Caco-2 (cell line): ENCODE measurements around the gene PMPCA. TPM values are rescaled to one million over a fixed set of nuclear protein-coding genes. Genes with fewer than 3 reads are reported as not detected.

ENCODE experiments used
- BruUV-seq: library from RNA; stranded (reverse); fragments of 400-500 nt; replicated peaks from 2 replicates; lab custom pipeline; 2021; lab: Mats Ljungman, UMichigan
- CTCF ChIA-PET: fragments of 300-600 bp; sonication (Branson Sonifier 250); formaldehyde crosslinking; loops from one replicate; lab custom pipeline; 2022; ENCODE audit warnings: antibody characterized with exemption; lab: Charles Lee
- POLR2A ChIA-PET: fragments of 300-600 bp; sonication (Branson Sonifier 250); formaldehyde crosslinking; loops from one replicate; lab custom pipeline; 2022; ENCODE audit warnings: antibody characterized with exemption; lab: Charles Lee
- DNase-seq, 2 experiments: peaks; one replicate each; pipeline versions ENCODE4 v3.0.0 to v3.0.0-alpha.2; 2020 to 2022
- H3K27me3 ChIP-seq: replicated peaks from 2 replicates; pipeline ENCODE4 v1.6.0; 2011; ENCODE audit warnings: low read length; ENCODE audit not compliant: control insufficient read depth, insufficient read depth
- H3K36me3 ChIP-seq: 2 replicates; pipeline ENCODE4 v1.5.1; 2011; ENCODE audit warnings: low read length; ENCODE audit not compliant: control insufficient read depth, insufficient read depth
- H3K4me1 ChIP-seq: fragments of 250-450 bp; sonication (Bioruptor Pico); 2 replicates; pipeline ENCODE4 v1.5.1; 2020; ENCODE audit warnings: mild to moderate bottlenecking
- H3K4me3 ChIP-seq: 2 replicates; pipeline ENCODE4 v1.5.1; 2011; ENCODE audit warnings: low read depth, mild to moderate bottlenecking, control low read depth, low read length
- H3K9me3 ChIP-seq: fragments of 250-450 bp; sonication (Bioruptor Pico); 2 replicates; pipeline ENCODE4 v1.5.1; 2020; ENCODE audit warnings: mild to moderate bottlenecking, moderate library complexity
- H3K27ac Mint-ChIP-seq: one replicate; pipeline ENCODE4 v1.8.0; 2022; ENCODE audit warnings: mixed read lengths; ENCODE audit not compliant: unreplicated experiment
- H3K27me3 Mint-ChIP-seq: one replicate; pipeline ENCODE4 v1.8.0; 2022; ENCODE audit warnings: mixed read lengths; ENCODE audit not compliant: insufficient read depth, unreplicated experiment
- H3K36me3 Mint-ChIP-seq: one replicate; pipeline ENCODE4 v1.8.0; 2022; ENCODE audit warnings: mild to moderate bottlenecking, mixed read lengths; ENCODE audit not compliant: insufficient read depth, unreplicated experiment
- H3K4me1 Mint-ChIP-seq: one replicate; pipeline ENCODE4 v1.8.0; 2022; ENCODE audit warnings: low read depth, mixed read lengths; ENCODE audit not compliant: unreplicated experiment
- H3K4me3 Mint-ChIP-seq: one replicate; pipeline ENCODE4 v1.8.0; 2022; ENCODE audit warnings: mild to moderate bottlenecking, moderate library complexity, mixed read lengths; ENCODE audit not compliant: unreplicated experiment
- H3K9me3 Mint-ChIP-seq: one replicate; pipeline ENCODE4 v1.8.0; 2022; ENCODE audit warnings: mixed read lengths; ENCODE audit not compliant: unreplicated experiment
- intact Hi-C: fragments of 100-400 bp; cut with micrococcal nuclease; formaldehyde crosslinking; loops from one replicate; pipeline ENCODE4 v1.10.0; 2022; ENCODE audit not compliant: unreplicated experiment
- total RNA-seq: library from RNA; stranded (reverse); gene quantifications from 2 replicates; pipeline ENCODE4 v1.2.3, GENCODE V29; 2022
- TF ChIP-seq, protein P1 (sequence below), 2 experiments: fragments of 200-600 bp in 1 of 2; IDR thresholded peaks; 1 replicate in 1 of 2; 2 replicates in 1 of 2; pipeline versions ENCODE4 v1.5.1 to v1.8.0; 2011 to 2022; ENCODE audit warnings: antibody characterized with exemption in 1 of 2, control low read depth in 1 of 2, inconsistent platforms in 1 of 2, low read depth in 1 of 2, low read length in 1 of 2, mild to moderate bottlenecking in 1 of 2, moderate library complexity in 1 of 2; ENCODE audit not compliant: insufficient read depth in 1 of 2, severe bottlenecking in 1 of 2, unreplicated experiment in 1 of 2

The PMPCA gene
- total RNA-seq, 1 experiment from 2014 or later = 91.5 TPM

DNA sequence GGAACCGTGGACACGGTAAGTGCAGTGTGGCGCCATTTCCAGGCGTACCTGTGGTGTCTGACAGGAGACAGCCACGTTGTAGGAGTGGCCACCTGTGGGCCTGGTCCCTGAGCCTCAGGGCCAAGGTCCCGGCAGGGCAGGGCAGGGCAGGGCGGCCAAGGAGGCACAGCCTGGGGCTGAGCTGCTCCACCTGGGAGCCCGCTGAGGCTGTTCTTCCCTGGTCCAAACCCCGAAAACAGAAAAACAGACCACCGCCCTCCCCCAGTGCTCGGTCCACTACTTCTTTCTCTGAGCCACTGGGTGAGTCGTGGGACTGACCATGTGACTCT is 8.6 kb downstream of the PMPCA start:
- Histone ChIP-seq H3K36me3 (peaks cover 4% of the 10 kb centered on the region), H3K27me3 (no peaks in the 10 kb centered on the region), H3K4me1 (no peaks in the 10 kb centered on the region), H3K9me3 (no peaks in the 10 kb centered on the region), H3K4me3 (no peak overlapping the region)
- BruUV-seq = no TSS peak
- H3K36me3 Mint-ChIP-seq = peaks cover 92% of the 10 kb centered on the region
- POLR2A ChIA-PET = interaction anchor here (0.6 kb wide), 1 partner anchor 429 kb away, joined by 3 read pairs; no protein-coding TSS in a partner anchor
- H3K4me1 Mint-ChIP-seq = no peaks in the 10 kb centered on the region
- no peak for DNase-seq
- TF ChIP-seq, protein P1, sequence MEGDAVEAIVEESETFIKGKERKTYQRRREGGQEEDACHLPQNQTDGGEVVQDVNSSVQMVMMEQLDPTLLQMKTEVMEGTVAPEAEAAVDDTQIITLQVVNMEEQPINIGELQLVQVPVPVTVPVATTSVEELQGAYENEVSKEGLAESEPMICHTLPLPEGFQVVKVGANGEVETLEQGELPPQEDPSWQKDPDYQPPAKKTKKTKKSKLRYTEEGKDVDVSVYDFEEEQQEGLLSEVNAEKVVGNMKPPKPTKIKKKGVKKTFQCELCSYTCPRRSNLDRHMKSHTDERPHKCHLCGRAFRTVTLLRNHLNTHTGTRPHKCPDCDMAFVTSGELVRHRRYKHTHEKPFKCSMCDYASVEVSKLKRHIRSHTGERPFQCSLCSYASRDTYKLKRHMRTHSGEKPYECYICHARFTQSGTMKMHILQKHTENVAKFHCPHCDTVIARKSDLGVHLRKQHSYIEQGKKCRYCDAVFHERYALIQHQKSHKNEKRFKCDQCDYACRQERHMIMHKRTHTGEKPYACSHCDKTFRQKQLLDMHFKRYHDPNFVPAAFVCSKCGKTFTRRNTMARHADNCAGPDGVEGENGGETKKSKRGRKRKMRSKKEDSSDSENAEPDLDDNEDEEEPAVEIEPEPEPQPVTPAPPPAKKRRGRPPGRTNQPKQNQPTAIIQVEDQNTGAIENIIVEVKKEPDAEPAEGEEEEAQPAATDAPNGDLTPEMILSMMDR (IDR thresholded peaks at IDR 0.05; ENCODE audit: insufficient read depth in 1 of 2, low read depth in 1 of 2, low read length in 1 of 2, severe bottlenecking in 1 of 2, unreplicated experiment in 1 of 2) = no peak
- H3K27ac Mint-ChIP-seq = no peak overlapping the region
- H3K9me3 Mint-ChIP-seq = no peaks in the 10 kb centered on the region
- intact Hi-C loops = no loop called here
- no peaks in the 10 kb centered on the region for H3K27me3 Mint-ChIP-seq
- H3K4me3 Mint-ChIP-seq = no peak overlapping the region
- CTCF ChIA-PET = interaction anchor here (0.6 kb wide), 1 partner anchor 35 kb away, joined by 7 read pairs; no protein-coding TSS in a partner anchor

DNA sequence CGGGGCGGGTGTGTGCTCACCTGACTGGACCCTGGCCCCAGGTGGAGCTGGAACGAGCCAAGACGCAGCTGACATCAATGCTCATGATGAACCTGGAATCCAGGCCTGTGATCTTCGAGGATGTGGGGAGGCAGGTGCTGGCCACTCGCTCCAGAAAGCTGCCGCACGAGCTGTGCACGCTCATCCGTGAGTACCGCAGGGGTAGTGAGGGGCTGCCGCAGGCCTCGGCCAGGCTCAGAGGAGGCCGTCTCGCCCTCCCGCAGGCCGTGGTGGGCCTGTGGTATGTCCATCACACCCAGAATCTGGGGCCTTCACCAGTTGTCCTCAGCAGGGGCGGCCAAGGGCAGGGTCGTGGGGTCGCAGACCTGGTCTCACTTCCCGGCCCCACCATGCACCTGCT is 11.3 kb downstream of the PMPCA start:
- Mint-ChIP-seq H3K36me3 (peaks cover 91% of the 10 kb centered on the region), H3K4me1 (no peaks in the 10 kb centered on the region), H3K4me3 (no peak overlapping the region), H3K27me3 (no peaks in the 10 kb centered on the region), H3K9me3 (no peaks in the 10 kb centered on the region), H3K27ac (no peak overlapping the region)
- TF ChIP-seq, protein P1 (IDR thresholded peaks at IDR 0.05; ENCODE audit: insufficient read depth in 1 of 2, low read depth in 1 of 2, low read length in 1 of 2, severe bottlenecking in 1 of 2, unreplicated experiment in 1 of 2) = no peak
- POLR2A ChIA-PET = no interaction called here
- CTCF ChIA-PET = no interaction called here
- H3K4me3 ChIP-seq = no peak overlapping the region
- intact Hi-C loops = no loop called here
- H3K4me1 ChIP-seq = no peaks in the 10 kb centered on the region
- H3K9me3 ChIP-seq = no peaks in the 10 kb centered on the region
- H3K27me3 ChIP-seq = no peaks in the 10 kb centered on the region
- H3K36me3 ChIP-seq = peaks cover 3% of the 10 kb centered on the region; the same call in 1 of the 2 replicates
- BruUV-seq = no TSS peak
- DNase-seq = no peak

DNA sequence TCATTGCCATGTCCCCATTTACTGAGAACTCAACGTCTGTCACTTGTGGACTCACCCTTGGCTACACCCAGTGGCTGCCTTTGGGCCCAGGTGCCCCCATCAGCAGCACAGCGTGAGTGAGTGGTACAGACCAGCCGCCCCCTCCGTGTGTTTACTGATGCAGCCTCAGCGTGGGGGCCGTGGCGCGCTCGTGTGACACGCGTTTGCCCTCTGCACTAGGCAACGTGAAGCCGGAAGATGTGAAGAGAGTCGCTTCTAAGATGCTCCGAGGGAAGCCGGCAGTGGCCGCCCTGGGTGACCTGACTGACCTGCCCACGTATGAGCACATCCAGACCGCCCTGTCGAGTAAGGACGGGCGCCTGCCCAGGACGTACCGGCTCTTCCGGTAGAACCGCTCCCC is 12.4 kb downstream of the PMPCA start:
- H3K9me3 Mint-ChIP-seq = no peaks in the 10 kb centered on the region
- BruUV-seq = no TSS peak
- no peak overlapping the region for H3K4me3 ChIP-seq
- H3K4me1 Mint-ChIP-seq = no peaks in the 10 kb centered on the region
- H3K9me3 ChIP-seq = no peaks in the 10 kb centered on the region
- CTCF ChIA-PET = interaction anchor here (0.6 kb wide), 1 partner anchor 22 kb away, joined by 3 read pairs; no protein-coding TSS in a partner anchor
- no peaks in the 10 kb centered on the region for H3K27me3 ChIP-seq
- peaks cover 3% of the 10 kb centered on the region; the same call in 1 of the 2 replicates for H3K36me3 ChIP-seq
- no peak for DNase-seq
- POLR2A ChIA-PET = no interaction called here
- intact Hi-C loops = no loop called here
- no peak overlapping the region for H3K27ac Mint-ChIP-seq
- TF ChIP-seq, protein P1 (IDR thresholded peaks at IDR 0.05; ENCODE audit: insufficient read depth in 1 of 2, low read depth in 1 of 2, low read length in 1 of 2, severe bottlenecking in 1 of 2, unreplicated experiment in 1 of 2) = no peak
- no peaks in the 10 kb centered on the region for H3K27me3 Mint-ChIP-seq
- no peaks in the 10 kb centered on the region for H3K4me1 ChIP-seq
- no peak overlapping the region for H3K4me3 Mint-ChIP-seq
- H3K36me3 Mint-ChIP-seq = peaks cover 88% of the 10 kb centered on the region
